Keratinocyte (primary cell): ENCODE measurements around the gene RNU5B-1.

Experiments
- EZH2 ChIP-seq: IDR thresholded peaks from one replicate; pipeline ENCODE4 v1.6.1; 2012; ENCODE audit warnings: inconsistent platforms, mild to moderate bottlenecking, low read length, moderate library complexity
- TF ChIP-seq, protein P1 (sequence below), 3 experiments: IDR thresholded peaks in 1 of 3; conservative IDR thresholded peaks in 1 of 3; optimal IDR thresholded peaks in 1 of 3; 2 replicates in 2 of 3; 3 replicates in 1 of 3; pipeline versions ENCODE3 to v1.5.1; 2011; ENCODE audit warnings: low read length in 3 of 3, mild to moderate bottlenecking in 3 of 3, moderate library complexity in 2 of 3, control low read depth in 1 of 3, inconsistent platforms in 1 of 3; ENCODE audit not compliant: insufficient read depth in 2 of 3; ENCODE audit errors: extremely low read depth in 1 of 3

DNA sequence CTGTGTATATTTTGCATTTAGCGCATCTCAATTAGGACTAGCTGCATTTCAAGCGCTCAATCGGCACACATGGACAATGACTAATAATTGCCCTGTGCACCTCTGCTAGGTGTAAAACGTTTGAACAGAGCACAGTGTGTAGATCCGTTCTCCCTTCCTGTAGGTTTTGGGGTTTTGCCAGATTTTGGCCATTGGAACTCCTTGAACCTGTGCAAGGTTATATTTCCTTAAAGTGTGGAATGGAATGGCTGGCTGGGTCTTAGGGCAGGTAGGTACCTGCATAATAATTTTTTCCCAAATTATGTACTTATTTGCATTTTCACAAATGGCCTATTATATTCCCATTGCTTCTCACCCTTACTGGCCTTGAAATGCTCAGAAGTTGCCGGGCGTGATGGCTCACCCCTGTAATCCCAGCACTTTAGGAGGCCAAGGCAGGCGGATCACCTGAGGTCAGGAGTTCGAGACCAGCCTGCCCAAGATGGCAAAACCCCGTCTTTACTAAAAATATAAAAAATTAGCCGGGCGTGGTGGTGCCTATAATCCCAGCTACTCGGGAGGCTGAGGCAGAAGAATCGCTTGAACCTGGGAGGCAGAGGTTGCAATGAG is 777 bp downstream of the RNU5B-1 start:
- TF ChIP-seq EZH2 = no peak
- TF ChIP-seq, protein P1, sequence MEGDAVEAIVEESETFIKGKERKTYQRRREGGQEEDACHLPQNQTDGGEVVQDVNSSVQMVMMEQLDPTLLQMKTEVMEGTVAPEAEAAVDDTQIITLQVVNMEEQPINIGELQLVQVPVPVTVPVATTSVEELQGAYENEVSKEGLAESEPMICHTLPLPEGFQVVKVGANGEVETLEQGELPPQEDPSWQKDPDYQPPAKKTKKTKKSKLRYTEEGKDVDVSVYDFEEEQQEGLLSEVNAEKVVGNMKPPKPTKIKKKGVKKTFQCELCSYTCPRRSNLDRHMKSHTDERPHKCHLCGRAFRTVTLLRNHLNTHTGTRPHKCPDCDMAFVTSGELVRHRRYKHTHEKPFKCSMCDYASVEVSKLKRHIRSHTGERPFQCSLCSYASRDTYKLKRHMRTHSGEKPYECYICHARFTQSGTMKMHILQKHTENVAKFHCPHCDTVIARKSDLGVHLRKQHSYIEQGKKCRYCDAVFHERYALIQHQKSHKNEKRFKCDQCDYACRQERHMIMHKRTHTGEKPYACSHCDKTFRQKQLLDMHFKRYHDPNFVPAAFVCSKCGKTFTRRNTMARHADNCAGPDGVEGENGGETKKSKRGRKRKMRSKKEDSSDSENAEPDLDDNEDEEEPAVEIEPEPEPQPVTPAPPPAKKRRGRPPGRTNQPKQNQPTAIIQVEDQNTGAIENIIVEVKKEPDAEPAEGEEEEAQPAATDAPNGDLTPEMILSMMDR (optimal IDR thresholded peaks at IDR 0.05 in 1 of 3, IDR thresholded peaks at IDR 0.05 in 1 of 3, conservative IDR thresholded peaks at IDR 0.05 in 1 of 3; ENCODE audit: extremely low read depth in 1 of 3, insufficient read depth in 2 of 3, low read length in 3 of 3) = no peak
